Measurements from ENCODE around the gene CALN1.
"Not testable (repeated sequence)": the region's sequence is repeated elsewhere in the genome, so short reads cannot be mapped to it uniquely, and the experiment has no call there.

CALN1 gene

DNA sequence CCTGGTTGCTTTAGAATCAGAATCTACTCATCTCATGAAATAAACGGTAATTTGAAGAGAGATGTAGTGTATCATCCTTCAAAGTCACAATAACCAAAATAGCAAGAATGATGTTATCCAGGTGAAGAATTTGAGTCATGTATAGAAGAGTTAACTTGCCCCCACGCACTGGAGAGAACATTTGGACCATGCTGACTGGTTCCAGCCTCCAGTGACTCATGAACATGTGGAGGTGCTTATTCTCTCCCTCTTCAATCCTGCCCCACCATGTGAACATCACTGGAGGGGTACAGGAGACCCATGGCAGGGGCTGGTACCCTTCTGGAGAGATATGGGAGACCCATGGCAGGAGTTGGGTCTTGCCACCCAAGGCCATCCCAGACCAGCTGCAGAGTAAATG lies 427.8 kb downstream of the CALN1 start:
- no peak for DNase-seq (ENCODE audit: low read depth in 2 of 2)

DNA sequence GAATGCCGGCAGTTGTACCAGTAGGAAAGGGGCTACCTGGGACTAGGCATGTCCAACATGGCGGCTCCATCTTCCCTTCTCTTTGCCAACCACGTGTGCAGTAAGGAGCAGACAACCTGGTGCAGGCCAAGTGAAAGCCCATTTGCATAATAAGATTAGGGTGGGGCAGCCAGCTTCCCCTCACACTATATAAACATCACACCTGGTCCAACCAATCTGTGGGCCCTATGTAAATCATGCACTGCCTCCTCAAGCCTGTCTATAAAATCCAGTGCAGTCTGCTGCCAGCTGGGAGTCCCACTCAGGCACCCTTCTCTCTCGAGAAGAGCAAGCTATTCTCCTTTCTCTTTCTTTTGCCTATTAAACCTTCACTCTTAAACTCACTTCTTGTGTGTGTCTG lies 429.3 kb downstream of the CALN1 start:
- DNase-seq (ENCODE audit: low read depth in 2 of 2) = no peak

DNA sequence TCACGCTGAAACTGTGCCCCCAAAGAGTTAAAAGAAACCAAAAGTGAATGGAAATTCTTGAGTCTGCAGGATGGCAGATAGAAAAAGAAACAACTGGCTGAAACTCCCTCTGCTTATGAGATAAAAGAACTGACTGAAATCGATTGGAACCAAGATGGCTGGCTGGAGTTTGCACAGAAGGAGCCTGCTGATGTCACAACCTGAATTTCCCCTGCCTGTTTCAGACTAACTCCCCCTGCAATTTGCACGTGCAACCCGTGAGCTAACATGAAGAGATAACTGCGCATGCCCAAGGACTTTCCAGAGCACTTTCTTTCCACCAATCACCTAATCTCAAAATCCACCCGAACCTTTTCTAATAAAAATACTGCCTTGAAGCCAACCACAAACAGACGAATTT lies 435.5 kb downstream of the CALN1 start:
- no peak for DNase-seq (ENCODE audit: low read depth in 2 of 2)

- DNase-seq (ENCODE audit: low read depth in 2 of 2) = no peak
Observed at GRCh38 chr7:71974611-71975010, 437.5 kb downstream of the CALN1 start.

DNA sequence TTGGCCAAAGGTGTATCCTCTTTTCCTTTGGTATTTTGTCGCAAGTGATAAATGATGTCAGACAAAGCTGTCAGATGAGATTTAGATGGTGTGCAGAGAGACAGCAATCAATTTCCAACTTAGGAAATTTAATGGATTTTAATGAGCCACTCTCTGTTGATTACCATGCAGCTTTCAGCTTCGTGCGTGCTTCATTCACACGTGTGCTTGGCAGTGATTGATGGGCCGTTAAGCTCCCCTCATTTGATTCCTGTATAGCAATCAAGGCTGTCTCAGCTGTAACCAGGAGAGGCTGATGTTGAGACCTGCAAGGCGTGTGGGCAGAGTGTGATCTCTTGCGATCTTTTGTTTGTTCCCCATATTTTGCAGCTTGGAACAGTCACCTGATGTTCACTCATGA lies 439.6 kb downstream of the CALN1 start:
- no peak for DNase-seq (ENCODE audit: low read depth in 2 of 2)

DNA sequence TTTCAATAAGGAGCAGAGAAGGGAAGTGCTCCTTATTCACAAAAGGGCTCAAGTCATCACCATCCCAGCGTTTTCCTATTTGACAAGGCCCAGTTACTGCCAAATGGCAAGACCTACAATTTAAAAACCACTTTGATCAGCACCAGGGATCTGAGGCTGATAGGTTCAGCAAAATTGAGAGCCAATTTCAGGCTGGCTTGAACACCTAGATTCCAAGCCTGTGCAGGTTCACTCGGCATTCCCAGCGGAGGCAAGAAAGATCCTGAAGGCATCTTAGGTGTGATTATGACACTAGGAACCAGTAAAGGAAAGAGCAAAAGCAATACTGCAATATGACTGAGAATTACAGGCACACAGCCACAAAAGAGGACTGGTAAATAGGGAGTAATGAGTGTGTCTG lies 441.4 kb downstream of the CALN1 start:
- DNase-seq (ENCODE audit: low read depth in 2 of 2) = no peak

- DNase-seq (ENCODE audit: low read depth in 2 of 2) = no peak
Observed at GRCh38 chr7:71962636-71963035, 449.5 kb downstream of the CALN1 start.

DNA sequence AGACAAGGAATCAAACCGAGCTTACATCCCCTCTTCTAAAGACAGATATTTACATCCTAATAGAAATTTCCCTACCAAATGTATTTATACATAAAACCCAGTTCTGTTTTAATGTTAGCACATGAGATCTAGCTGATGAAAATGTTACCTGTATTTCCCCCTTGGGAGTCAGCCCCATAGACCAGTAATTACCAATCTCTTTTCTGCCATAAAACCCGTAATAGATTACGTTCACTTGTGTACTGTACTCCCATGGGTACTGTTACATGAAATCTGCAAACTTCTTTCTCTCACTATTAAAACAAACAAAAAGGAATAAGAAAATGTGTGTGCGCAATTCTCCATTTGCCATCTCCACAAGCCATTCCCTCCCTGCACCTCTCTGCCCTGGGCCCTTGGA lies 450.9 kb downstream of the CALN1 start:
- DNase-seq (ENCODE audit: low read depth in 2 of 2) = no peak

DNA sequence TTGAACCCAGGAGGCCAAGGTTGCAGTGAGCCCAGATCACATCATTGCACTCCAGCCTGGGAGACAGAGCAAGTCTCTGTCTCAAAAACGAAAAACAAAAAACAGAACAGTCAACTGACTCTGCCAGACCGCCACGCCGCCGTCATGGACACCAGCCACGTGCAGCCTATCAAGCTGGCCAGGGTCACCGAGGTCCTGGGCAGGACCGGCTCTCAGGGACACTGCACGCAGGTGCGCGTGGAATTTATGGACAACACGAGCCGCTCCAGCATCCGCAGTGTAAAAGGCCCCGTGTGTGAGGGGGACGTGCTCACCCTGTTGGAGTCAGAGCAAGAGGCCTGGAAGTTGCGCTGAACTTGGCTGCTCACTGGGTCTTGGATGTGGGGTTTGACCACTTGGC lies 470.0 kb downstream of the CALN1 start:
- DNase-seq (ENCODE audit: low read depth in 2 of 2) = no peak

DNA sequence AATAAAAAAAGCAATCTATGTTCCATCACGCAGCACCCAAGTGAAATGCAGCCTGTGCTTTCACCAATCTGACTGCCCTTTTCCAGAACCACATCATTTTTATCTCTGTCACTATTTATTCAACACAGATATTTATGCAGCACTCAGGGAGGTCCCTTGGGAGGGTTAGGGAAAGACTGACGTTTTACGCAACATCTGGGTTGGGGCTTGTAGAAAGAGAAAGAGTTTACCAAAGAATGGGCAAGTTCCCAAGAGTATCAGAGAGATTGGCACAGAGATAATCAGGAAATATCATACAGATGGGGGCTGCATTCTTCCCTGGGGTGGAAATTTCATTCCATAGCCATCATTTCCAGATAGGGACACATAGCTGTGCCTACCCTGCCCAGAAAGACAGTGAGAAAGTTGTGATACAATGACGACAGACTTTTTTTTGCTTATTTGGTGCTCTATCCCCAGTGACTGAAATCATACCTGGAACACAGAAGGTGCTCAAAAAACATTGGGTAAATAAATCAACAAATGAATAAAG lies 474.2 kb downstream of the CALN1 start:
- no peak for DNase-seq (ENCODE audit: low read depth in 2 of 2)

GRCh38 chr7:71935674-71936073 lies 476.5 kb downstream of the CALN1 start:
- DNase-seq (ENCODE audit: low read depth in 2 of 2) = no peak

GRCh38 chr7:71933426-71933825 lies 478.7 kb downstream of the CALN1 start:
- DNase-seq (ENCODE audit: low read depth in 2 of 2) = no peak

- no peak for DNase-seq (ENCODE audit: low read depth in 2 of 2)
Observed at GRCh38 chr7:71925663-71926062, 486.5 kb downstream of the CALN1 start.

GRCh38 chr7:71914204-71914603 lies 497.9 kb downstream of the CALN1 start:
- not testable (repeated sequence) for DNase-seq (ENCODE audit: low read depth in 2 of 2)

- no peak for DNase-seq (ENCODE audit: low read depth in 2 of 2)
Observed at GRCh38 chr7:71912476-71912875, 499.7 kb downstream of the CALN1 start.

GRCh38 chr7:71911051-71911450 lies 501.1 kb downstream of the CALN1 start:
- no peak for DNase-seq (ENCODE audit: low read depth in 2 of 2)

GRCh38 chr7:71905821-71906220 lies 506.3 kb downstream of the CALN1 start:
- no peak for DNase-seq (ENCODE audit: low read depth in 2 of 2)

DNA sequence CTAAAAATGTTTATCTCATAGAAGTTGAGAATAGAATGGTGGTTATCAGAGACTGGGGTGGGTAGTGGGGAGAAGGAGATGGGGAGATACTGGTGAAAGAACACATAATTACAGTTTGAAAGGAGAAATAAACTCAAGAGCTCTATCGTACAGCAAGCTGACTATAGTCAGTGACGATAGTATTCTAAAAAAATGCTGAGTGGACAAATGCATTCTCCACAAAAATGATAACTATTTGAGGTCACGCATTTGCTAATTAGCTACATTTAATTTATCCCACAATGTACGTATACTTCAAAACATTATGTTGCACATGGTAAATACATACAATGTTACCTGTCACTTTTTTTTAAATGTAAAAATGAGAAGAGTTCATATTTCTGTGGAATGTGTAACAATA lies 507.7 kb downstream of the CALN1 start:
- DNase-seq (ENCODE audit: low read depth in 2 of 2) = no peak

GRCh38 chr7:71900556-71900955 lies 511.6 kb downstream of the CALN1 start:
- no peak for DNase-seq (ENCODE audit: low read depth in 2 of 2)

- DNase-seq (ENCODE audit: low read depth in 2 of 2) = no peak
Observed at GRCh38 chr7:71896535-71896934, 515.6 kb downstream of the CALN1 start.

- DNase-seq (ENCODE audit: low read depth in 2 of 2) = no peak
Observed at GRCh38 chr7:71886046-71886445, 526.1 kb downstream of the CALN1 start.

- DNase-seq (ENCODE audit: low read depth in 2 of 2) = no peak
Observed at GRCh38 chr7:71885487-71885886, 526.7 kb downstream of the CALN1 start.

- no peak for DNase-seq (ENCODE audit: low read depth in 2 of 2)
Observed at GRCh38 chr7:71883415-71883814, 528.7 kb downstream of the CALN1 start.

DNA sequence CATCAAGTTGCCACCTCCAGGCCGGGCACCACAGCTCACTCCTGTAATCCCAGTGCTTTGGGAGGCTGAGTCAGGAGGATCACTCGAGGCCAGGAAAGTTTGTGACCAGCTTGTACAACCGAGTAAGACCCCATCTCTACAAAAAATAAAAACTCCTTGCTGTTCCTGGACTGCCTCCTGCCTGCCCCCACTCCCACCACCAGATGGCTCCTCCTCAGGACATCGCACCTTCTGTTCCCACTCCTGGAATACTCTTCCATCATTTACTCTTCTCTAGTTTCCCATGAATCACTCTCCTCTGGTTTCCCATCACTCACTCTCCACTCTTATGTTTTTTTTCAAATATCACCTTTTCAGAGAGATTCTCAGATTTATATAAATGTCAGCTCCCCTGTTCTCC lies 540.7 kb downstream of the CALN1 start:
- no peak for DNase-seq (ENCODE audit: low read depth in 2 of 2)

DNA sequence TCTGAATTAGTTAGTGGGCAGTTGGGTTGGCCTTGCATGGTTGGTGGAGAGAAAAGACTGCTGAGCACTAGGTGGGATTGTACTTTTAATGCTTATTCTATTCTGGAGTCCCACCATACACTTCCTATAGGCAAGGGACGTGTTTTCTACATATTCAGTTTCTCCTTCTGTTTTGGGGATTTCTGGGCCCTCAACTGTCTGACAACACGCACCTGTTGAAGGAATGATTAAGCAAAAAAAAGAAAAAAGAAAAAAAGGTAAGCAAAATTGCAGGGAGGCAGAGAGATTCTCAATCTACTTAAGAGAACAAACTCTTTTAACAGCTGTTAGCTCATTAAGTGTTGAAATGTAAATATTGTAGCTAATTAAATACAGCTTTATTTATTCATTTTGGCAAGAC lies 541.3 kb downstream of the CALN1 start:
- DNase-seq (ENCODE audit: low read depth in 2 of 2) = no peak

Measured in stimulated activated CD4-positive, alpha-beta T cell treated with anti-CD3 and anti-CD28 coated beads, Interleukin-1b, Interleukin-23, amount 100 ng/mL, for 4 hours (primary cell).